GM23338 (cell line): ENCODE data around the gene SDHB.

Experiments used
- EZH2phosphoT487 ChIP-seq: fragments of 200-600 bp; sonication (generic); IDR thresholded peaks from one replicate; pipeline ENCODE4 v1.8.1; 2018; ENCODE audit warnings: antibody characterized with exemption; ENCODE audit not compliant: unreplicated experiment
- TF ChIP-seq, protein P1 (sequence below), 2 experiments: fragments of 200-600 bp in 1 of 2; sonication (generic) in 1 of 2; conservative IDR thresholded peaks; 2 replicates each; pipeline versions ENCODE4 v1.5.1 to v1.6.1; 2016 to 2017; ENCODE audit warnings: antibody characterized with exemption in 2 of 2, low read depth in 2 of 2, mild to moderate bottlenecking in 2 of 2, moderate library complexity in 1 of 2

- TF ChIP-seq, protein P1, sequence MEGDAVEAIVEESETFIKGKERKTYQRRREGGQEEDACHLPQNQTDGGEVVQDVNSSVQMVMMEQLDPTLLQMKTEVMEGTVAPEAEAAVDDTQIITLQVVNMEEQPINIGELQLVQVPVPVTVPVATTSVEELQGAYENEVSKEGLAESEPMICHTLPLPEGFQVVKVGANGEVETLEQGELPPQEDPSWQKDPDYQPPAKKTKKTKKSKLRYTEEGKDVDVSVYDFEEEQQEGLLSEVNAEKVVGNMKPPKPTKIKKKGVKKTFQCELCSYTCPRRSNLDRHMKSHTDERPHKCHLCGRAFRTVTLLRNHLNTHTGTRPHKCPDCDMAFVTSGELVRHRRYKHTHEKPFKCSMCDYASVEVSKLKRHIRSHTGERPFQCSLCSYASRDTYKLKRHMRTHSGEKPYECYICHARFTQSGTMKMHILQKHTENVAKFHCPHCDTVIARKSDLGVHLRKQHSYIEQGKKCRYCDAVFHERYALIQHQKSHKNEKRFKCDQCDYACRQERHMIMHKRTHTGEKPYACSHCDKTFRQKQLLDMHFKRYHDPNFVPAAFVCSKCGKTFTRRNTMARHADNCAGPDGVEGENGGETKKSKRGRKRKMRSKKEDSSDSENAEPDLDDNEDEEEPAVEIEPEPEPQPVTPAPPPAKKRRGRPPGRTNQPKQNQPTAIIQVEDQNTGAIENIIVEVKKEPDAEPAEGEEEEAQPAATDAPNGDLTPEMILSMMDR (conservative IDR thresholded peaks at IDR 0.05; ENCODE audit: low read depth in 2 of 2), result no peak
- TF ChIP-seq EZH2phosphoT487, result no peak
Measured at GRCh38 chr1:17070163-17070525, 16.3 kb upstream of the SDHB start.
